ENCODE measurements around the gene HDAC4.

The HDAC4 gene

DNA sequence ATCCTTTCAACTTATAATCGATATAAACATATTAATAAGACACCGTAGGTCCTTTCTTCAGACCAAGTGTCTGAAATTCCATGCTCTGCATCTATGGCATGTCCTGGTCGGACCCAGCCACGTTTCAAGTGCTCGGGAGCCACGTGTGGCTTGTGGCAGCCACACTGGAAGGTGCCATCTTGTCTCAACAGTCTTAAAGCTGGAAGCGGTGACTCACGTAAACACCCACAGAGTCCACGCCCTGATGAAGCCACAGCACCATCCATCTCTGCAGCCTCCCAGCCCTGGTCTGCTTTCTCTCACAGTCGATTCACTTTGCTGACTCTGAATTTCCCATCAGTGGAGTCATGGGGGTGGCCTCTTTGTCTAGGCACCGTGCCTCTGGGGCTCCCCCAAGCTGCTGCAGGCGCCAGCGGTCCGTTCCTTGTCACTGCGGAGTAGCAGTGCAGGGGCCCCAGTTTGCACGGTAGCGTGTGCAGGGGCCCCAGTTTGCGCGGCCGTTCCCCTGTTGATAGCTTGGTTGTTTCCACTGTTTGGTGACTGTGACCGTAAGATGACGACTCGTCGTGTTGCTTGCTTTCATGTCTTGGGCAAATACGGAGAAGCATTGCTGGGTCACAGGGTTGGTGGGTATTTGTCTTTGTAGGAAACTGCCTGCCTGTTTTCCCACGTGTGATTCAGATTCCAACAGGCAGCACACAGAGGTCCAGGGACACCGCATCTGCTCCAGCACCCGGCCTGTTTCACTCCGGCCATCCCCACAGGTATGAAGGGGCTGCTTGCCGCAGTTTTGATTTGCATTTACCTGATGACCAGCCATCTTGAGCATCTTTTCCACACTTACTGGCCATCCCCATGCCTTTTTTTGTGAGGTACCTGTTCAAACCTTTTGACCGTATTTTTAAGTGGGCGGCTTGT, 240.3 kb downstream of the HDAC4 start:
- DNase-seq: peak; percentile 8

- peak; percentile 10 for DNase-seq
These were observed 241.3 kb downstream of the HDAC4 start for GRCh38 chr2:239159476-239159911.

- peak; percentile 16 for DNase-seq
These were observed 242.0 kb downstream of the HDAC4 start for GRCh38 chr2:239158641-239159475.

GRCh38 chr2:239157771-239158170, 243.0 kb downstream of the HDAC4 start:
- DNase-seq: peak; percentile 40

GRCh38 chr2:239157269-239157668, 243.6 kb downstream of the HDAC4 start:
- DNase-seq: peak; percentile 17

GRCh38 chr2:239156516-239157265, 244.1 kb downstream of the HDAC4 start:
- peak; percentile 11 for DNase-seq

DNA sequence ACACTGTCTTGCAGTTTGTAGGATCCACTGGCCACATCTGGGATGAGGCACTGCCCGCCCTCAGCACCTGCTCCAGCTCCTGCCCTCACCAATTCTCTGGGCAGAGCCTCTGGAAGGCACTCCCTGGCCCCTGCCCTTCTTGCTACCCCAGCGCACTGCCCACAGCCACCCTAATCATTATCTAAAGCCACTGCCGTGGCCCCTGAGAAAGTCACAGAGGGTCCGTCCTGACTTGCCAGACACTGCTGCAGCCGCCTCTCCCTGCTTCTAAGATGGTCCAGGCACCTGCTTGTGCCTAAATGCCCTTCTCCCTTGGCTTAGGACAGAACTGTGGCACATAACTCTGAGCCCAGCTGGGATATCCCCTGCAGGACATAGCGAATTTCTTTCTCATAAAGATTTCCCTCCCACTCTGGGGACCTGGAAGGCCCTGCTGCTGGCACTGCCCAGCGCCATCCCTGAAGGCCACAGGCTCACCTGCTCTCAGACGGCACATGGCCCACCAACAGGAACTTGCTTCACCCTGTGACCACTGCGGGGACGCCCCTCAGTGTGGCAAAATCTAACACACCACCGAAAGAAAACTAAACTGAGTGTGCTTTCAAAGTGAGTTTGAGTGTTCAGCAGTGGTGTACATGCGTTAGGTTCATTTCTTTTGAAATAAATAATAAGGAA, 244.9 kb downstream of the HDAC4 start:
- peak; percentile 10 for DNase-seq

DNA sequence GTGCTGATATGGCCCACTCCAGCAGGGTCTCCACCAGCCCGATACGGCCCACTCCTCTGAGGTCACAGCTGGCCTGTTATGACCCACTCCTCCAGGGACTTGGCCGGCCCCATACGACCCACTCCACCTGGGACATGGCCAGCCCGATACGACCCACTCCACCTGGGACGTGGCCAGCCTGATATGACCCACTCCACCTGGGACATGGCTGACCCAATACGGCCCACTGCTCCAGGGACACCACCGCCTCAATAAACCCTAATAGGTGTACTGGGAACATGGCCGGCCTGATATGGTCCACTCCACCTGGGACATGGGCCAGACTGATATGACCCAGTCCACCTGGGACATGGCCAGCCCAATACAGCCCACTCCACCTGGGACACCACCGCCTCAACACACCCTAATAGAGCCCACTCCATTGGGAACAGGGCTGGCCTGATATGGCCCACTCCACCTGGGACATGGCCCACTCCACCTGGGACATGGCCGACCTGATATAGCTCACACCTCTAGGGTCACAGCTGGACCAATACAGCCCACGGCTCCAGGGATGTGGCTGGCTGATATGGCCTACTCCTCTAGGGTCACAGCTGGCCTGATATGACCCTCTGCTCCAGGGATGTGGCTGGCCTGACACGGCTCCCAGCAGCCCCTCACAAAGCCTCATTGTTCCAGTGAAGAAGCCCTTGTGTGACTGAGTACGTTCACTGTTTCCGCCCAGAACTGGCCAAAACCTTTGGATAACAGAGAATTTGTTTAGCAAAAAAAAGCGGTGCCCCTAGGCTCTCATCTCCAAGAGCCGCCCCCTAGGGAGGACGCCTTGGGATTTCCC, 245.6 kb downstream of the HDAC4 start:
- peak; percentile 17 for DNase-seq

DNA sequence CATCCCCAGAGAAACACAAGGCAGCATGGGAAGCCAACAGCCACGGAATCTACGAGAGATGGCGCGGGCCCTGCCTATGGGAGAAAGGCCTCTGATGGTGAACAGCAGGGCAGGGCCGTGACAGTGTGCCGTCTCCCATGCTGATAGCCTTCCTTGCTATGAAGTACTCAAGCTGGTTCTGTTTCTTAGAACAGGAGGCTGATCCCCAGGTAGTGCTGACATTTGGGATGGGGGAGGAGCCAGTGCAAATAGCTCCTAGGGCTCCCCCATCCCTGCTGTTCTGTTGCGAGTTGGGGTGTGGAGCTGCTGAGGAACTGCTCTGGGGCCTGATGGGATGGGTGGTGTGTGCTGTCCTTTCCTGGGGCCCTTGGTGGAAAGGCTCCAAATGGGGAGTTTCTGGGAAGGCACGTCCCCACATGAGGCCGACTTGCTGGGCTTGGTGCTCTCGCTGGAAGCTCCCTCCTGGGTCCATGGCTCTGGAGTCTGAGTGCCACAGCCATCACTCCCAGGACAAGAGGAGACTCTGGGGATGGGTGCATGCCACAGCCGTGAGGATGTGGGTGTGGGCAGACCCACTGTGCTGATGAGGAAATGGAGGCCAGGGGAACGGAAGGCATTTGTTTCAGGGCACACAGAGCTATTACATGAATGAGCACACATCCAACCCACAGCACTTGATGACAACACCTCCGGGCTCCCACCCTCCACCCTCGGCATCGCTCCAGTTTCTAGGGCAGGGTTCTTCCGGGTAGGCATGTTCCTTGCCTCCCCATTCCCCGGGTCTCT, 246.8 kb downstream of the HDAC4 start:
- peak; percentile 8 for DNase-seq

GRCh38 chr2:239152916-239153305, 247.9 kb downstream of the HDAC4 start:
- DNase-seq: peak; percentile 9

DNA sequence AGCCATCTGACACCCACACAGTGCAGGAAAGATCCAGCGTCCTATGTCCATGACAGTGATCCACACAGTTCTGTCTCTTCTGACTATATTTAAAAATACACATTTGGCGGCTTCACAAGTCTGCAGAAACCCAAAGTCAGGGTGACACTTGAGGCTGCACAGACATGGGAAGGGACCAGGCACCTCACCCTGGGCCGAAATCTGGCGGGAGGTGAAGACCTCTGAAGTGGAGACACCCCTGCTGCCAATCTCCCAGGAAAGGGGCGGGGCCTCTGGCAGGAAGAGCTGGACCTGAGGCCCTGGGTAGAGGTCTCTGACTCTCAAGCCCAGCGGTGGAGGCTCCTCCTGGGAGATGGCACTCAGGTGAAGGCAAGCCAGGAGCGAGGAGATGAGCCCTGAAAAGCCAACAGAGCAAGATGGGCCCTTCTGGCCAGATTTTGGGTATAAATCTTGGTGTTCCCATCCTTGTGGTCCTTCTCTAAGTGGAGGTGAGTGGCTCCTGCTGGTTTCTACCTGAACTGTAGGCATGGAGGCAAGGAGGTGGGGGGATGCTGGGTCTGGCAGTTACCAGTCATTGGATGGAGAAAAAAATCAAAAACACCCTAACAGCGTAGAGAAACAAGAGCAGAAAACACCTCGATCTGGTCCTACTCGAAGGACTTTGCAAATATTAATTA, 248.4 kb downstream of the HDAC4 start:
- DNase-seq: peak; percentile 15

DNA sequence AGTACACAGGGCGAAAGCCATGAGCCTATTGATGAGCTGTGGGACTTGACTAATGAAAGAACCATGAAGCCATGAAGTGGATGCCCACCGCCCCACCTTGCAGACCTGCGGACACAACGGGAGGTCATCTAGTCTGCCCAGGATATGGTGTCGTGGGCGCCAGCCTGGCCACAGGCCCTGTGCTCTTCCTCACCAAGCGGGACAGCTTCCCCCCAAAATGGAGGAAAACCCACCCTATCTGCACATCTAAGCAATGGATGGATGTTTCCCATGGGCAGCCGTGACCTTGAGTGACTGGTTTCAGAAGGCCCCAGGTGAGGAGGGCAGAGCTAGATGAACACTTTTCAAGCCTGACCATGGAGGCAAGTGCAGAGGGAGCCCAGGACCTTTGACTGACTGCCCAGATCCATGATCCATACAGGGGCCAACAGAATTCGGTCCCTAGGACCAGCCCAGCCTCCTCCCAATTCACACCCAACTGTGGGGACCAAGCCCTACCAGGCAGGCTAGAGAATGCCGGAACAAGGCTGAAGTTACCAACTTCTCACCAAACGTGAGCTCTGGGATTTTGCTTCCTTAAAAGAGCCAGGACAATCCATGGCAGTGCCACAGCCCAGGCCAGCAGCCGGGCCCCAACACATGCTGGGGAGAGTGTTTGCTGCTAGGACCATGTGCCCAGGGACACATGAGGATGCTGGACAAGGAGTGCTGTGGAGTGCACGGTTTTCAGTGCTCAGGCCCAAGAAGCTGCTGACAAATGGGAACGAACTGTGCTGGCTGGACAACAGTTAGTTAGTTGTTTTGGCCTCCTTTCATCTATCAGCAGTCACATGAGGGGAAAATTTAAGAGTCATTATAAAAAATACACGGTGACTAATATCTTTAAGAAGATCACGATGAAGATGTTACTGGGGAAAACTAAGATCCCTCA, 249.4 kb downstream of the HDAC4 start:
- peak; percentile 11 for DNase-seq

DNA sequence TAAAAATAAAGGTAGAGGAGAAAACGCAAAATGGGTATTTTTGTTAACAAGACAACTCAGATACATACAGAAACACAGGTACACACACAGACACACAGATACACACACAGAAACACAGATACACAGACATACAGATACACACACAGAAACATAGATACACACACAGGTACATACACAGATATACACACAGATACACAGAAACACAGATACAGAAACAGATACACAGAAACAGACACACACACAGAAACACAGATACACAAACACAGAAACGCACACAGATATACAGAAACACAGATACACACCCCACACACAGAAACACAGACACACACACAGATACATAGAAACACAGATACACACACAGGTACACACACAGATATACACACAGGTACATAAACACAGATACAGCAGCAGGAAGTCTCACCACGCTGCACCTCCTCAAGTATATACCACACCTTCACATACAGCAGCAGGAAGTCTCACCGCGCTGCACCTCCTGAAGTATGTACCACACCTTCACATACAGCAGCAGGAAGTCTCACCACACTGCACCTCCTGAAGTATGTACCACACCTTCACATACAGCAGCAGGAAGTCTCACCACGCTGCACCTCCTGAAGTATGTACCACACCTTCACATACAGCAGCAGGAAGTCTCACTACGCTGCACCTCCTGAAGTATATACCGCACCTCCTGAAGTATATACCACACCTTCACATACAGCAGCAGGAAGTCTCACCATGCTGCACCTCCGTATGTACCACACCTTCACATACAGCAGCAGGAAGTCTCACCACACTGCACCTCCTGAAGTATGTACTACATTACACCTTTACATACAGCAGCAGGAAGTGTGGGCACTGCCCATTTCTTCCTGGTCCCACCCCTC, 250.5 kb downstream of the HDAC4 start:
- DNase-seq: peak; percentile 1

- peak; percentile 7 for DNase-seq
These were observed 251.3 kb downstream of the HDAC4 start for GRCh38 chr2:239149501-239149900.

DNA sequence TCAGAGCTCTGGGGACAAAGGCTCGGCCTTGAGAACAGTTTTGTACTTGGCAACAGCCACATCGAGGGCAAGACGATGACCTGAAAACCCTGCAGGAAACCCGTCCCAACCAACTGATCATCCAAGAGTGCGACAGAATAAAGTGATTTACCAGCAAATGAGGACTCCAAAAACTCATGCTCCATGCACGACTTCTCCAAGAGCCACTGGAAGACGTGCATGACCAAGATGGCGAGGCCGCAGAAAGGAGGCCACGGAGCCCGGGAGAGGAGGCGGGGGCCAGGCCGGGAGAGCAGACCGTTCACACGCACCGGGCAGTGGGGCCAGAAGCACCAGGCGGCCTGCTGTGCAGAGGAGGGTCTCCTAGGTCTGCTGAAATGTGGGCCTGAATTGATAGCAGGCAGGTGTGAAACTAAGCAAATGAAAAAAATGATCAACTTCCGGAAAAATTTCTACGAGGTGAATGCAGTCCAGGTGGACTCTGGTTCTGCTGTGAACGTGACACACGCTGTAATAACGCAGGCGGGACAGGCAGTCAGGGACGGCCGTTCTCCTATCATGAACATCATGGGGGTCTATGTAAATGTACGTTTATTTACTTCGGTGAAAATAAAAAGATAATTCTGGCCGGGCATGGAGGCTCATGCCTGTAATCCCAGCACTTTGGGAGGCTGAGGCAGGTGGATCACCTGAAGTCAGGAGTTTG, 252.2 kb downstream of the HDAC4 start:
- DNase-seq: peak; percentile 8

DNA sequence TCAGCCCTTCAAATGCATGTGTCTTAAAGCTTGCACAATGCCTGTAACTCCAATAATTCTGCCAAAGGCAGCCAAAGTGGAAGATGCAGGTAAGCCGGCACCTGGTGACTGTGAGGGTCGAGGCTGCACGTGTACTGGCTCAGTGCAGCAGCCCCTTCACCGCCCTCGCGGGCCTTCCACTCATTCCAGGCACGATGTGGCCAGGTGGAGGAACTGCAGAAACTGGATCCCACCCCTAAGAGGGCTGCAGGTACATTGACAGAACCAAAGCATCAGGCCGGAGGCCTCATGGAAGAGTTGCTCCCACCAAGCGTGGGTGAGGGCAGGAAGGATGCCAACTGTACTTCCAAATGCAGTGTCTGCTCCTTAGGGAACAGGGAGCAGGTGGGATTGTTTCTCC, 253.4 kb downstream of the HDAC4 start:
- no peak for DNase-seq

DNA sequence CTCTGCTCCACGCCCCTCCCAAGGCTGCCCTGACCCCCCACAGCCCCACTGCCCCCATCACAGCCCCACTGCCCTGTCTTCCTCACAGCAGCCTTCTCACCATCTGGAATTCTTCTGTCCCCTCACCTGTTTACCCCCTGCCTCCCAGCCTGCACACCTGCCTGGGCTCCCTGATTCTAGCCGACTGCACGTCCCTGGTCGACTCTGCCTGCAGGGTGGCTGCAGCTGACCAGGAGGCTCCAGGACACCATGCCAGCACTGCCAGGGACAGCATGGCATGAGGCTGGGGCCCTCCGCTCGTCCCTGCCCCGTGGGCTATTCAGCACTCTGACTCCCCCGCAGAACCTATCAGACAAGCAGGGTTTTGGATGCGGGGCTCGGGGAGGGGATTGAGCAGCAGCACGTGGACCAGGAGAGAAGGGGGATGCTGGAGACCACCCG, 254.1 kb downstream of the HDAC4 start:
- DNase-seq: no peak
